Calu3 (cell line): ENCODE measurements around the gene PTPN11. TPM values are rescaled to one million over a fixed set of nuclear protein-coding genes. Genes with fewer than 3 reads are reported as not detected.
"Not testable (repeated sequence)": the region's sequence is repeated elsewhere in the genome, so short reads cannot be mapped to it uniquely, and the experiment has no call there.

Experiments
- BruUV-seq: library from RNA; stranded (reverse); fragments of 400-500 nt; replicated peaks from 2 replicates; lab custom pipeline; 2021; lab: Mats Ljungman, UMichigan
- CTCF ChIA-PET: fragments of 300-600 bp; sonication (Branson Sonifier 250); formaldehyde crosslinking; loops from one replicate; lab custom pipeline; 2022; ENCODE audit warnings: antibody characterized with exemption; lab: Charles Lee
- DNase-seq: peaks from one replicate; pipeline ENCODE4 v3.0.0; 2022
- H3K27ac Mint-ChIP-seq: one replicate; pipeline ENCODE4 v1.8.0; 2022; ENCODE audit warnings: mixed read lengths; ENCODE audit not compliant: unreplicated experiment
- H3K27me3 Mint-ChIP-seq: one replicate; pipeline ENCODE4 v1.8.0; 2022; ENCODE audit warnings: mixed read lengths; ENCODE audit not compliant: unreplicated experiment
- H3K36me3 Mint-ChIP-seq: one replicate; pipeline ENCODE4 v1.8.0; 2022; ENCODE audit warnings: mild to moderate bottlenecking, moderate library complexity, mixed read lengths; ENCODE audit not compliant: insufficient read depth, unreplicated experiment
- H3K4me1 Mint-ChIP-seq: one replicate; pipeline ENCODE4 v1.8.0; 2022; ENCODE audit warnings: mild to moderate bottlenecking, low read depth, mixed read lengths; ENCODE audit not compliant: unreplicated experiment
- H3K4me3 Mint-ChIP-seq: one replicate; pipeline ENCODE4 v1.8.0; 2022; ENCODE audit warnings: mild to moderate bottlenecking, low read depth, moderate library complexity, mixed read lengths; ENCODE audit not compliant: unreplicated experiment
- H3K9me3 Mint-ChIP-seq: one replicate; pipeline ENCODE4 v1.8.0; 2022; ENCODE audit warnings: low read depth, mixed read lengths; ENCODE audit not compliant: unreplicated experiment
- CTCF ChIP-seq: fragments of 200-600 bp; IDR thresholded peaks from one replicate; pipeline ENCODE4 v1.8.0; 2022; ENCODE audit warnings: antibody characterized with exemption; ENCODE audit not compliant: unreplicated experiment
- intact Hi-C: fragments of 100-400 bp; cut with micrococcal nuclease; formaldehyde crosslinking; loops from one replicate; pipeline ENCODE4 v1.10.0; 2022; ENCODE audit not compliant: unreplicated experiment
- total RNA-seq: library from RNA; stranded (reverse); gene quantifications from 2 replicates; pipeline ENCODE4 v1.2.3, GENCODE V29; 2022

The PTPN11 gene
- total RNA-seq, 1 experiment from 2014 or later = 174 TPM

- no peaks in the 10 kb centered on the region for H3K9me3 Mint-ChIP-seq
- DNase-seq = no peak
- CTCF ChIA-PET = no interaction called here
- no TSS peak for BruUV-seq
- H3K4me3 Mint-ChIP-seq = peak overlapping the region; percentile 99
- H3K36me3 Mint-ChIP-seq = peaks cover 55% of the 10 kb centered on the region
- peaks cover 36% of the 10 kb centered on the region for H3K4me1 Mint-ChIP-seq
- H3K27me3 Mint-ChIP-seq = no peaks in the 10 kb centered on the region
- intact Hi-C loops = loop anchor here (1.0 kb wide), 1 partner anchor 210 kb away; no protein-coding TSS in a partner anchor
- TF ChIP-seq CTCF = no peak
- peak overlapping the region; percentile 100 for H3K27ac Mint-ChIP-seq
These were observed 10.1 kb upstream of the PTPN11 start for GRCh38 chr12:112408621-112409020.

- H3K27ac Mint-ChIP-seq = peak within 1 kb of the TSS; percentile 100
- H3K4me3 Mint-ChIP-seq = peak within 1 kb of the TSS; percentile 99
- DNase-seq = peak; percentile 82
- H3K4me1 Mint-ChIP-seq = peaks cover 36% of the 10 kb centered on the region
- TF ChIP-seq CTCF = no peak
- intact Hi-C loops = loop anchor here (1.0 kb wide), 1 partner anchor 211 kb away; no protein-coding TSS in a partner anchor
- peaks cover 51% of the 10 kb centered on the region for H3K36me3 Mint-ChIP-seq
- no peaks in the 10 kb centered on the region for H3K27me3 Mint-ChIP-seq
- CTCF ChIA-PET = no interaction called here
- BruUV-seq = TSS peak; percentile 64
- no peaks in the 10 kb centered on the region for H3K9me3 Mint-ChIP-seq
These were observed 9.5 kb upstream of the PTPN11 start, which contains the start of gene RPL6 for GRCh38 chr12:112409064-112409905. TSS of gene RPL6 (minus strand) at chr12:112409605. CDS start at chr12:112408656, 949 bp downstream.

GRCh38 chr12:112409906-112410244 is 8.9 kb upstream of the PTPN11 start:
- H3K9me3 Mint-ChIP-seq = no peaks in the 10 kb centered on the region
- CTCF ChIA-PET = interaction anchor here (0.6 to 0.7 kb wide), 3 partner anchors 41 to 341 kb away, joined by 3 to 4 read pairs (median 3); no protein-coding TSS in a partner anchor
- no TSS peak for BruUV-seq
- H3K27me3 Mint-ChIP-seq = no peaks in the 10 kb centered on the region
- H3K36me3 Mint-ChIP-seq = peaks cover 47% of the 10 kb centered on the region
- intact Hi-C loops = loop anchor here (1.0 kb wide), 1 partner anchor 212 kb away; no protein-coding TSS in a partner anchor
- H3K4me1 Mint-ChIP-seq = peaks cover 36% of the 10 kb centered on the region
- DNase-seq = no peak
- H3K27ac Mint-ChIP-seq = peak overlapping the region; percentile 100
- TF ChIP-seq CTCF = no peak
- peak overlapping the region; percentile 99 for H3K4me3 Mint-ChIP-seq

GRCh38 chr12:112413855-112414625 is 4.7 kb upstream of the PTPN11 start:
- BruUV-seq = no TSS peak
- peaks cover 23% of the 10 kb centered on the region for H3K36me3 Mint-ChIP-seq
- intact Hi-C loops = no loop called here
- no peak for DNase-seq
- CTCF ChIA-PET = interaction anchor here (0.6 to 0.9 kb wide), 3 partner anchors 12 to 375 kb away, joined by 3 read pairs; no protein-coding TSS in a partner anchor
- no peaks in the 10 kb centered on the region for H3K27me3 Mint-ChIP-seq
- no peak overlapping the region for H3K4me3 Mint-ChIP-seq
- TF ChIP-seq CTCF = no peak
- H3K9me3 Mint-ChIP-seq = no peaks in the 10 kb centered on the region
- H3K27ac Mint-ChIP-seq = no peak overlapping the region
- H3K4me1 Mint-ChIP-seq = peaks cover 6% of the 10 kb centered on the region

GRCh38 chr12:112415457-112415856 is 3.3 kb upstream of the PTPN11 start:
- DNase-seq, intact Hi-C loops, H3K4me3 Mint-ChIP-seq, H3K4me1 Mint-ChIP-seq, H3K27me3 Mint-ChIP-seq, BruUV-seq, H3K9me3 Mint-ChIP-seq, H3K27ac Mint-ChIP-seq: not testable (repeated sequence)
- peaks cover 26% of the 10 kb centered on the region for H3K36me3 Mint-ChIP-seq
- CTCF ChIA-PET = interaction anchor here (0.6 to 0.7 kb wide), 4 partner anchors 39 to 503 kb away, joined by 3 to 7 read pairs (median 4); no protein-coding TSS in a partner anchor
